AG04450 (cell line): ENCODE results near the gene MCM5. TPM values are rescaled to one million over a fixed set of nuclear protein-coding genes. Genes with fewer than 3 reads are reported as not detected.

ENCODE experiments used
- CTCF ChIA-PET: fragments of 300-600, 350-600 bp; formaldehyde crosslinking; extraction: SDS; loops from one replicate; lab custom pipeline; 2022; ENCODE audit warnings: antibody characterized with exemption, inconsistent platforms; lab: Charles Lee
- POLR2A ChIA-PET: fragments of 350-600 bp; formaldehyde crosslinking; extraction: SDS; loops from one replicate; lab custom pipeline; 2021; ENCODE audit warnings: antibody characterized with exemption, inconsistent platforms; lab: Yijun Ruan, JAX
- DNase-seq: peaks from one replicate; pipeline ENCODE4 v3.0.0-alpha.2; 2011; ENCODE audit warnings: low read depth, low spot score
- H3K27ac ChIP-seq: one replicate; pipeline ENCODE4 v1.5.1; 2012; ENCODE audit warnings: low read depth, low read length, control low read depth
- H3K27me3 ChIP-seq: one replicate; pipeline ENCODE4 v1.6.0; 2012; ENCODE audit warnings: low read length; ENCODE audit not compliant: control insufficient read depth, insufficient read depth
- H3K4me3 ChIP-seq: 2 replicates; pipeline ENCODE4 v1.5.1; 2011; ENCODE audit warnings: mild to moderate bottlenecking, low read depth, low read length, control low read depth
- H3K9me3 ChIP-seq: 2 replicates; pipeline ENCODE4 v1.5.1; 2012; ENCODE audit warnings: low read length; ENCODE audit not compliant: control insufficient read depth, insufficient read depth
- CTCF ChIP-seq: IDR thresholded peaks from 2 replicates; pipeline ENCODE4 v1.5.1; 2011; ENCODE audit warnings: low read depth, low read length, control low read depth, inconsistent platforms
- polyA plus RNA-seq: library from polyadenylated mRNA; depleted of rRNA; stranded (reverse); fragments of >200 nt; gene quantifications from 2 replicates; pipeline ENCODE4 v1.2.3, GENCODE V29; 2011

Gene MCM5
- polyA plus RNA-seq, 1 experiment: 12.0 TPM

DNA sequence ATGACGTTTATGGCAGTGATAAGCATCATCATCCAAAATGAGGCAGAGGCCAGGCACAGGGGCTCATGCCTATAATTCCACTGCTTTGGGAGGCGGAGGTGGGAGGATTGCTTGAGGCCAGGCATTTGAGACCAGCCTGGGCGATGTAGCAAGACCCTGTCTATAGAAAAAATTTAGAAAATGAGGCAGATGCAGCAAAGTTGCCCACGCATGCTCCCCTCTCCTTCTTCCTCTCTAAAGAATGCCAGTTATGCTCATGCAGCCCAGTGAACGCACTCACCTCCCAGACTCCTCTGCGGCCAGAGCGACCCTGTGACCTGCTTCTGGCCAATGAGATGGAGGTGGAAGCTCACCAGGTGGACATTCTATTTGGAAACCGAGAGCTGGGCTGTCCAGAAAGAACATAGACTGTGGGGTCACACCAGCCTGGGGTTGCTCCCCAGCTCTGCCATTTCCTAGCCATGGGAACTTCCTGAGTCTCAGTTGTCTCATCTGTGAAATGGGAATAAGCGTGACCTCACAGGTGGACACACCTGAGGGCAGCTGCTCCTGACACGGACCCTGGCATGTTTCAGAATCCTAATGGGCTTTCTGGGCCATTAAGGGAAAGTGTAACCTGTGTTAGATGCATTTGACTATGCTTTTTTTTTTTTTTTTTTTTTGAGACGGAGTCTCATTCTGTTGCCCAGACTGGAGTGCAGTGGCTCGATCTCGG is 44.9 kb downstream of the MCM5 start:
- H3K27me3 ChIP-seq: no peaks in the 10 kb centered on the region
- ChIA-PET CTCF (interaction anchor here (0.7 kb wide), 1 partner anchor 135 kb away, joined by 3 read pairs; no protein-coding TSS in a partner anchor), POLR2A (no interaction called here)
- H3K27ac ChIP-seq: no peak overlapping the region
- no peak for TF ChIP-seq CTCF
- peaks cover 4% of the 10 kb centered on the region; the same call in 1 of the 2 replicates for H3K9me3 ChIP-seq
- H3K4me3 ChIP-seq: no peak overlapping the region
- no peak for DNase-seq

DNA sequence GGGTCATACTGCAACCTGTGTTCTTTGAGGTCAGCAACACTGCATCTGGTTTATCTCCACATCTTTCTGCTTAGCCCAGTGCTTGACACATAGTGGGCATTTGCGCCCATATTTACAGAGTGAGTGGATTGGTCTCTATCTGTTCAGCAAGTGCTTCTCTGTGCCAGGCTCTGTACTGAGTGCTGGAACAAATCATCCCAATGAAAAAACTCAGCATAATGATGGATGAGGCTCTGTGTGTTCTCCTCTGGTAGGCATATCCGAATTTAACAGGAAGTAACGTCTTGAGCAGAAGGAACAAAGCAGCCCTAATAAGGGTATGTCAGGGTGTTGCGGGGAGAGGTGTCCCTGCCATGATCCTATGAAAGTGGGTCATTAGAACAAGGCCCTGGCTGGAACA is 46.0 kb downstream of the MCM5 start:
- no peaks in the 10 kb centered on the region for H3K27me3 ChIP-seq
- DNase-seq: no peak
- peak overlapping the region; percentile 85 for H3K27ac ChIP-seq
- TF ChIP-seq CTCF: no peak
- ChIA-PET POLR2A (interaction anchor here (0.5 to 0.9 kb wide), 2 partner anchors 53 to 65 kb away, joined by 3 to 5 read pairs; no protein-coding TSS in a partner anchor), CTCF (interaction anchor here (0.6 kb wide), 1 partner anchor 74 kb away, joined by 3 read pairs; no protein-coding TSS in a partner anchor)
- H3K4me3 ChIP-seq: no peak overlapping the region
- H3K9me3 ChIP-seq: peaks cover 4% of the 10 kb centered on the region; the same call in 1 of the 2 replicates

DNA sequence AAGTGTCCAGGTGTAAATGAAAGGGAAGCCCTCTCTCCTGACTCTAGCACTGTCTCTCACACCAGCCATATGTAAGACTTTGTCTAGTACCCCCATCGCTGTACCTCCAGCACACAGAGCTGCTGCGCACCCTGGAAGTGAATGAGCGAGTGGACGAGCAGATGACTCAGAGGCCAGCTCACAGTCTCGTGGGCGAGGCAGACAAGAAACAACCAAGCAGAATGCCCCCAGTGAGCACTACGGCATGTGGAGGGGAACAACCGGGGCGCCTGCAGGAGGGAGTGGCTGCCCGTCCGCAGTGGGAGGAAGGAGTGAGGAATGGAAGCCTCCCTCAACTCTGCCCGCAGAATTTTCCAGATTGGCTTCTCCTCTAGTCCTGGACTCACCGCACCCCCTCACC is 46.4 kb downstream of the MCM5 start:
- Histone ChIP-seq H3K27me3 (no peaks in the 10 kb centered on the region), H3K9me3 (peaks cover 4% of the 10 kb centered on the region; the same call in 1 of the 2 replicates), H3K27ac (peak overlapping the region; percentile 85), H3K4me3 (no peak overlapping the region)
- CTCF ChIA-PET: no interaction called here
- DNase-seq: peak; percentile 77
- POLR2A ChIA-PET: interaction anchor here (0.5 to 0.9 kb wide), 3 partner anchors 24 to 64 kb away, joined by 3 to 5 read pairs (median 3); no protein-coding TSS in a partner anchor
- TF ChIP-seq CTCF: no peak

DNA sequence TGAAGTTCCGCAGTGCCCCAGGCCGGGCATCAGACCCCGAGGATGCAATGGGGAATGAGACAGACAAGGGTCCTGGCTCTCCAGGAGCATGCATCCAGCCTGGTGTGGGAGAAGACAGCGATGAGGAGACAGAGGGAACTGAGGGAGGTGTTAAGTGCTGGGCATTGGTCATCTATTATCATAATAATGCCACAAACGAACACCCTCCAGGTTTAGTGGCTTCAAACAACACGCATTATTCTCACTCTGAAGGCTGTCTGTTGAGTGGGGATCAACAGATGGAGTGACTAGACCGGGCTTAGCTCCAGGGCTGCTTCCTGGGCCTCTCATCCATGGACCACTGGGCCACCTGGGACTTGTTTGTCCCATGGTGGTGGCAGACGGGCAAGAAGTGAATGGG is 48.6 kb downstream of the MCM5 start:
- ChIA-PET CTCF (no interaction called here), POLR2A (no interaction called here)
- Histone ChIP-seq H3K27me3 (peaks cover 4% of the 10 kb centered on the region), H3K4me3 (no peak overlapping the region), H3K27ac (no peak overlapping the region), H3K9me3 (peaks cover 4% of the 10 kb centered on the region; the same call in 1 of the 2 replicates)
- TF ChIP-seq CTCF: no peak
- no peak for DNase-seq
